H9 (cell line): ENCODE measurements around the gene CCDC88C. TPM values are rescaled to one million over a fixed set of nuclear protein-coding genes. Genes with fewer than 3 reads are reported as not detected.

Source experiments
- DNase-seq: peaks from one replicate; pipeline ENCODE4 v3.0.0-alpha.2; 2017
- H2AFZ ChIP-seq: one replicate; pipeline ENCODE4 v1.6.1; 2013; ENCODE audit warnings: mild to moderate bottlenecking, low read length, control low read depth, moderate library complexity
- H2AK5ac ChIP-seq: 2 replicates; pipeline ENCODE4 v1.6.1; 2013; ENCODE audit warnings: low read length, control low read depth, mixed read lengths; ENCODE audit not compliant: insufficient read length
- H2BK120ac ChIP-seq: one replicate; pipeline ENCODE4 v1.6.1; 2013; ENCODE audit warnings: low read depth, mild to moderate bottlenecking, low read length, control low read depth, inconsistent platforms; ENCODE audit not compliant: poor library complexity, severe bottlenecking
- H2BK12ac ChIP-seq: 2 replicates; pipeline ENCODE4 v1.6.1; 2013; ENCODE audit warnings: low read length, control low read depth, mixed read lengths, low read depth; ENCODE audit not compliant: insufficient read length
- H2BK15ac ChIP-seq: 2 replicates; pipeline ENCODE4 v1.6.1; 2013; ENCODE audit warnings: low read depth, low read length, control low read depth
- H2BK20ac ChIP-seq: one replicate; pipeline ENCODE4 v1.6.1; 2013; ENCODE audit warnings: low read depth, mild to moderate bottlenecking, low read length, control low read depth, inconsistent platforms; ENCODE audit not compliant: poor library complexity, severe bottlenecking
- H2BK5ac ChIP-seq: 2 replicates; pipeline ENCODE4 v1.6.1; 2013; ENCODE audit warnings: low read length, control low read depth, mixed read lengths; ENCODE audit not compliant: insufficient read length
- H3K14ac ChIP-seq: 2 replicates; pipeline ENCODE4 v1.6.1; 2013; ENCODE audit warnings: low read length, control low read depth; ENCODE audit not compliant: insufficient read depth
- H3K18ac ChIP-seq: 2 replicates; pipeline ENCODE4 v1.6.1; 2013; ENCODE audit warnings: low read depth, mild to moderate bottlenecking, mixed read lengths, low read length, control low read depth; ENCODE audit not compliant: insufficient read length
- H3K23ac ChIP-seq: 2 replicates; pipeline ENCODE4 v1.6.1; 2013; ENCODE audit warnings: low read length, control low read depth, mixed read lengths, low read depth; ENCODE audit not compliant: insufficient read length
- H3K23me2 ChIP-seq: 2 replicates; pipeline ENCODE4 v1.6.1; 2013; ENCODE audit warnings: low read depth, mild to moderate bottlenecking, mixed read lengths, low read length, control low read depth; ENCODE audit not compliant: insufficient read length, poor library complexity, severe bottlenecking
- H3K27ac ChIP-seq: 2 replicates; pipeline ENCODE4 v1.5.1; 2013; ENCODE audit warnings: low read length, control low read depth, mixed read lengths, low read depth; ENCODE audit not compliant: insufficient read length
- H3K27me3 ChIP-seq: 2 replicates; pipeline ENCODE4 v1.6.1; 2013; ENCODE audit warnings: low read length, control low read depth, inconsistent platforms; ENCODE audit not compliant: insufficient read depth
- H3K4ac ChIP-seq: 2 replicates; pipeline ENCODE4 v1.6.1; 2013; ENCODE audit warnings: low read depth, mild to moderate bottlenecking, control low read depth, inconsistent platforms, low read length, moderate library complexity
- H3K4me1 ChIP-seq: 2 replicates; pipeline ENCODE4 v1.6.1; 2013; ENCODE audit warnings: low read length, control low read depth, inconsistent platforms; ENCODE audit not compliant: insufficient read depth
- H3K4me2 ChIP-seq: 2 replicates; pipeline ENCODE4 v1.6.1; 2013; ENCODE audit warnings: low read length, control low read depth, mixed read lengths; ENCODE audit not compliant: insufficient read length, insufficient read depth
- H3K56ac ChIP-seq: 2 replicates; pipeline ENCODE4 v1.6.1; 2013; ENCODE audit warnings: low read depth, mild to moderate bottlenecking, mixed read lengths, low read length, control low read depth; ENCODE audit not compliant: insufficient read length
- H3K79me1 ChIP-seq: 2 replicates; pipeline ENCODE4 v1.6.1; 2013; ENCODE audit warnings: low read depth, mild to moderate bottlenecking, moderate library complexity, low read length, control low read depth, inconsistent platforms; ENCODE audit not compliant: insufficient read depth, poor library complexity, severe bottlenecking
- H3K79me2 ChIP-seq: 2 replicates; pipeline ENCODE4 v1.6.1; 2013; ENCODE audit warnings: low read length, control low read depth, inconsistent platforms; ENCODE audit not compliant: insufficient read depth
- H3K9ac ChIP-seq: 2 replicates; pipeline ENCODE4 v1.6.1; 2013; ENCODE audit warnings: low read length, control low read depth, mixed read lengths; ENCODE audit not compliant: insufficient read length; ENCODE audit errors: extremely low read depth
- H3K9me3 ChIP-seq: one replicate; pipeline ENCODE4 v1.6.1; 2013; ENCODE audit warnings: low read depth, low read length, inconsistent platforms; ENCODE audit not compliant: control insufficient read depth
- H3T11ph ChIP-seq: one replicate; pipeline ENCODE4 v1.6.1; 2013; ENCODE audit warnings: mild to moderate bottlenecking, low read length, control low read depth, inconsistent platforms
- H4K20me1 ChIP-seq: one replicate; pipeline ENCODE4 v1.6.1; 2013; ENCODE audit not compliant: control insufficient read depth, insufficient read length, insufficient read depth
- H4K5ac ChIP-seq: 2 replicates; pipeline ENCODE4 v1.6.1; 2013; ENCODE audit warnings: low read depth, mild to moderate bottlenecking, mixed read lengths, low read length, control low read depth; ENCODE audit not compliant: insufficient read length
- H4K8ac ChIP-seq: replicated peaks from 2 replicates; pipeline ENCODE4 v1.6.1; 2013; ENCODE audit warnings: low read length, control low read depth, mixed read lengths, low read depth; ENCODE audit not compliant: insufficient read length
- H4K91ac ChIP-seq: 2 replicates; pipeline ENCODE4 v1.6.1; 2013; ENCODE audit warnings: low read depth, mild to moderate bottlenecking, moderate library complexity, mixed read lengths, low read length, control low read depth; ENCODE audit not compliant: insufficient read length
- H3K27ac Mint-ChIP-seq, 3 experiments: 2 replicates in 2 of 3; 3 replicates in 1 of 3; pipeline ENCODE4 v1.8.0; 2020 to 2021; ENCODE audit warnings: mixed read lengths in 3 of 3, mild to moderate bottlenecking in 1 of 3, moderate library complexity in 1 of 3
- H3K27me3 Mint-ChIP-seq: 2 replicates; pipeline ENCODE4 v1.8.0; 2021; ENCODE audit warnings: low read depth, mild to moderate bottlenecking, moderate library complexity, mixed read lengths
- H3K36me3 Mint-ChIP-seq, 3 experiments: 2 replicates in 2 of 3; 3 replicates in 1 of 3; pipeline ENCODE4 v1.8.0; 2020 to 2021; ENCODE audit warnings: low read depth in 3 of 3, mixed read lengths in 3 of 3; ENCODE audit not compliant: insufficient read depth in 1 of 3
- H3K4me1 Mint-ChIP-seq, 2 experiments: 2 replicates each; pipeline ENCODE4 v1.8.0; 2020; ENCODE audit warnings: mixed read lengths in 2 of 2
- H3K4me3 Mint-ChIP-seq, 2 experiments: 2 replicates in 1 of 2; 3 replicates in 1 of 2; pipeline ENCODE4 v1.8.0; 2020 to 2021; ENCODE audit warnings: mild to moderate bottlenecking in 2 of 2, mixed read lengths in 2 of 2, moderate library complexity in 1 of 2
- H3K9me3 Mint-ChIP-seq, 2 experiments: 2 replicates in 1 of 2; 3 replicates in 1 of 2; pipeline ENCODE4 v1.8.0; 2020; ENCODE audit warnings: mild to moderate bottlenecking in 2 of 2, mixed read lengths in 2 of 2, moderate library complexity in 1 of 2
- WGBS: extraction: QIAGEN DNeasy Blood & Tissue Kit; methylation state at CpG from one replicate; pipeline ENCODE4 v1.1.7; 2013; ENCODE audit warnings: missing lambda C conversion rate, low lambda C conversion rate, mixed read lengths; ENCODE audit not compliant: insufficient read length; ENCODE audit errors: extremely low coverage; 5-methylcytosine and 5-hydroxymethylcytosine counted together
- total RNA-seq: library from RNA; stranded (reverse); gene quantifications from 2 replicates; pipeline ENCODE4 v1.2.1, GENCODE V29; 2021
- TF ChIP-seq, protein P1 (sequence below): fragments of 200-600 bp; sonication (generic); conservative IDR thresholded peaks from 3 replicates; pipeline ENCODE4 v1.8.0; 2021; ENCODE audit warnings: antibody characterized with exemption, mild to moderate bottlenecking

CCDC88C gene
- total RNA-seq, 1 experiment from 2014 or later, result 52.4 TPM

DNA sequence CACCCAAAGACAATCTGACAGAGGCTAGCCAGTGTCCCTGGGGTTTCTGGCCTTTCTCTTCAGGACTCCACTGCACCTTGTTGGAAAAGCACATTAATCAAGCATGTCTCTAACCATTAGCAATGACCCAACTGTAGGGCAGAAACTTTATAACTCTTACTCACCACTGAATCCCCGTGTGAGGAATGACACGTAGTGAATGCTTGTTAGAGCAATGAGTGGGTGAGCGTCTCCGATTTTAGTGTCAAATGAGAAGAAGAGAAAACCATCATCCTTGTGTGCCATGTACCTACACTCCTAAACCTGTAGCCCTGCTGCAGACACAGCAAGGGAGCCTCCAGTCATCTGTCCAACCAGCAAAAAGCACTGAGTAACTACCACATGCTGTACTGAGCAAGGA, 116.7 kb downstream of the CCDC88C start:
- Histone ChIP-seq H3K4me2 (no peak overlapping the region), H3K27ac (no peak overlapping the region), H3K4ac (no peak overlapping the region), H4K8ac (no peak overlapping the region), H3K9ac (no peak overlapping the region), H3K27me3 (no peaks in the 10 kb centered on the region), H2BK12ac (no peak overlapping the region), H2BK5ac (no peak overlapping the region), H2BK20ac (no peak overlapping the region), H4K5ac (no peak overlapping the region), H3K23me2 (no peaks in the 10 kb centered on the region), H3K18ac (no peak overlapping the region), H3K14ac (no peak overlapping the region), H3K79me2 (no peaks in the 10 kb centered on the region), H3K79me1 (no peaks in the 10 kb centered on the region), H2BK15ac (no peak overlapping the region), H3K56ac (no peak overlapping the region), H2BK120ac (no peak overlapping the region), H3T11ph (no peak overlapping the region), H2AK5ac (no peak overlapping the region), H3K23ac (no peak overlapping the region), H4K91ac (no peak overlapping the region), H2AFZ (no peak overlapping the region), H3K9me3 (no peaks in the 10 kb centered on the region), H3K4me1 (peaks cover 6% of the 10 kb centered on the region; the same call in 1 of the 2 replicates), H4K20me1 (no peaks in the 10 kb centered on the region)
- H3K4me3 Mint-ChIP-seq, result no peak overlapping the region
- DNase-seq, result no peak
- no CpG with 5 or more reads among the region's 4 CpGs for WGBS
- TF ChIP-seq, protein P1, sequence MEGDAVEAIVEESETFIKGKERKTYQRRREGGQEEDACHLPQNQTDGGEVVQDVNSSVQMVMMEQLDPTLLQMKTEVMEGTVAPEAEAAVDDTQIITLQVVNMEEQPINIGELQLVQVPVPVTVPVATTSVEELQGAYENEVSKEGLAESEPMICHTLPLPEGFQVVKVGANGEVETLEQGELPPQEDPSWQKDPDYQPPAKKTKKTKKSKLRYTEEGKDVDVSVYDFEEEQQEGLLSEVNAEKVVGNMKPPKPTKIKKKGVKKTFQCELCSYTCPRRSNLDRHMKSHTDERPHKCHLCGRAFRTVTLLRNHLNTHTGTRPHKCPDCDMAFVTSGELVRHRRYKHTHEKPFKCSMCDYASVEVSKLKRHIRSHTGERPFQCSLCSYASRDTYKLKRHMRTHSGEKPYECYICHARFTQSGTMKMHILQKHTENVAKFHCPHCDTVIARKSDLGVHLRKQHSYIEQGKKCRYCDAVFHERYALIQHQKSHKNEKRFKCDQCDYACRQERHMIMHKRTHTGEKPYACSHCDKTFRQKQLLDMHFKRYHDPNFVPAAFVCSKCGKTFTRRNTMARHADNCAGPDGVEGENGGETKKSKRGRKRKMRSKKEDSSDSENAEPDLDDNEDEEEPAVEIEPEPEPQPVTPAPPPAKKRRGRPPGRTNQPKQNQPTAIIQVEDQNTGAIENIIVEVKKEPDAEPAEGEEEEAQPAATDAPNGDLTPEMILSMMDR, result no peak
- H3K27me3 Mint-ChIP-seq, result no peaks in the 10 kb centered on the region
- H3K27ac Mint-ChIP-seq, result peak overlapping the region in 1 of 3 experiments; percentile 24; a peak in 1 of 7 replicates
- no peaks in the 10 kb centered on the region for H3K9me3 Mint-ChIP-seq
- peaks cover 20 to 29% of the 10 kb centered on the region in 2 experiments for H3K4me1 Mint-ChIP-seq
- H3K36me3 Mint-ChIP-seq, result peaks cover 32 to 71% (median 61%) of the 10 kb centered on the region in 3 experiments; a peak in 6 of 7 replicates
